Measurements from ENCODE around the gene BLOC1S6. TPM values are rescaled to one million over a fixed set of nuclear protein-coding genes. Genes with fewer than 3 reads are reported as not detected.

Gene BLOC1S6
- total and polyA plus RNA-seq, 9 of the 15 experiments (the other 6 are each of a cell fraction or from before 2014, with no cell fraction given) = 18.2 to 72.4 (median 38.4) TPM

- TF ChIP-seq ZNF140 (CRISPR knock-in tag; IDR thresholded peaks at IDR 0.05) (no peak), KLF13 (tag; IDR thresholded peaks at IDR 0.05; ENCODE audit: borderline replicate concordance, low read depth) (peak; percentile 28; the same call in 1 of the 2 replicates), MAX (CRISPR knock-in tag; IDR thresholded peaks at IDR 0.05) (peak; percentile 90), ZNF592 (IDR thresholded peaks at IDR 0.05) (peak; percentile 79), ZC3H11A (IDR thresholded peaks at IDR 0.05; ENCODE audit: low read depth, low read length) (no peak), PURB (CRISPR knock-in tag; IDR thresholded peaks at IDR 0.05; ENCODE audit: low read depth) (no peak), REST (IDR thresholded peaks at IDR 0.05; ENCODE audit: borderline replicate concordance) (0 out of 2 replicates have a peak, but pooled peaks have one; percentile 4), REST (CRISPR knock-in tag; IDR thresholded peaks at IDR 0.05; ENCODE audit: low read depth) (no peak), PRDM10 (IDR thresholded peaks at IDR 0.05; ENCODE audit: partially characterized antibody) (peak; percentile 39), ZNF445 (CRISPR knock-in tag; IDR thresholded peaks at IDR 0.05; ENCODE audit: low read depth) (no peak)
These were observed at the start of gene BLOC1S6 (continued) for GRCh38 chr15:45587095-45587862.

Measured in K562 (cell line).